GM21825 (cell line): Measurements from ENCODE around the gene FANK1.
A peak's percentile ranks its signal among the peaks of the same experiment; 100 is the strongest.
"Not testable (repeated sequence)": the region's sequence is repeated elsewhere in the genome, so short reads cannot be mapped to it uniquely, and the experiment has no call there.

Experiments used
- ATAC-seq: cut with Tn5 transposase; IDR thresholded peaks from one replicate; pipeline ENCODE4 v1.9.1; 2021; ENCODE audit warnings: mild to moderate bottlenecking, moderate library complexity; ENCODE audit not compliant: unreplicated experiment

FANK1 gene

GRCh38 chr10:125926247-125926646 is 29.9 kb downstream of the FANK1 start:
- ATAC-seq: no peak

GRCh38 chr10:125927265-125927664 is 30.9 kb downstream of the FANK1 start:
- not testable (repeated sequence) for ATAC-seq

- no peak for ATAC-seq
Observed at GRCh38 chr10:125928928-125929585, 32.7 kb downstream of the FANK1 start.

- ATAC-seq: no peak
Observed at GRCh38 chr10:125929618-125930017, 33.3 kb downstream of the FANK1 start.

- ATAC-seq: no peak
Observed at GRCh38 chr10:125933693-125934092, 37.3 kb downstream of the FANK1 start.

- no peak for ATAC-seq
Observed at GRCh38 chr10:125936331-125936730, 40.0 kb downstream of the FANK1 start.

- no peak for ATAC-seq
Observed at GRCh38 chr10:125940515-125940914, 44.2 kb downstream of the FANK1 start.

- ATAC-seq: no peak
Observed at GRCh38 chr10:125951290-125951689, 54.9 kb downstream of the FANK1 start.

GRCh38 chr10:125953778-125954385 is 57.5 kb downstream of the FANK1 start:
- ATAC-seq: no peak

- ATAC-seq: no peak
Observed at GRCh38 chr10:125955766-125956165, 59.4 kb downstream of the FANK1 start.

- no peak for ATAC-seq
Observed at GRCh38 chr10:125961743-125962142, 65.4 kb downstream of the FANK1 start.

GRCh38 chr10:125962200-125962599 is 65.8 kb downstream of the FANK1 start:
- ATAC-seq: no peak

- no peak for ATAC-seq
Observed at GRCh38 chr10:125964558-125964957, 68.2 kb downstream of the FANK1 start.

GRCh38 chr10:125967533-125967932 is 71.2 kb downstream of the FANK1 start:
- no peak for ATAC-seq

- not testable (repeated sequence) for ATAC-seq
Observed at GRCh38 chr10:125970077-125970630, 73.8 kb downstream of the FANK1 start.

- ATAC-seq: no peak
Observed at GRCh38 chr10:125976960-125977605, 80.7 kb downstream of the FANK1 start.

GRCh38 chr10:125979976-125980375 is 83.6 kb downstream of the FANK1 start:
- ATAC-seq: no peak

- no peak for ATAC-seq
Observed at GRCh38 chr10:125980521-125981035, 84.2 kb downstream of the FANK1 start.

- peak; percentile 77 for ATAC-seq
Observed at GRCh38 chr10:125982260-125982948, 86.0 kb downstream of the FANK1 start.

- no peak for ATAC-seq
Observed at GRCh38 chr10:125983161-125983560, 86.8 kb downstream of the FANK1 start.

GRCh38 chr10:125983656-125984055 is 87.3 kb downstream of the FANK1 start:
- no peak for ATAC-seq
